ENCODE results near the gene RPS27. TPM values are rescaled to one million over a fixed set of nuclear protein-coding genes. Genes with fewer than 3 reads are reported as not detected.
"Not testable (repeated sequence)": the region's sequence is repeated elsewhere in the genome, so short reads cannot be mapped to it uniquely, and the experiment has no call there.

Gene RPS27
- total RNA-seq, 1 experiment from 2014 or later: 1,548 TPM

GRCh38 chr1:153995640-153996039 is 5.1 kb downstream of the RPS27 start:
- TF ChIP-seq CTCF (conservative IDR thresholded peaks at IDR 0.05; ENCODE audit: low read depth, low read length) (no peak), EZH2 (IDR thresholded peaks at IDR 0.05; ENCODE audit: borderline replicate concordance, low read depth, low read length, poor library complexity, severe bottlenecking) (no peak)
- Histone ChIP-seq H3K4me1 (ENCODE audit: insufficient read depth, low read length, poor library complexity, severe bottlenecking) (peaks cover 13% of the 10 kb centered on the region), H3K27me3 (replicated peaks; ENCODE audit: insufficient read depth, low read depth, low read length, poor library complexity) (no peaks in the 10 kb centered on the region), H3K9me3 (ENCODE audit: low read depth, low read length, poor library complexity, severe bottlenecking) (no peaks in the 10 kb centered on the region), H3K4me3 (ENCODE audit: low read depth, low read length, poor library complexity, severe bottlenecking) (no peak overlapping the region), H3K27ac (ENCODE audit: low read depth, low read length, poor library complexity, severe bottlenecking) (no peak overlapping the region), H3K36me3 (ENCODE audit: insufficient read depth, low read length, poor library complexity, severe bottlenecking) (peaks cover 42% of the 10 kb centered on the region)
- DNase-seq (ENCODE audit: low spot score): no peak
- POLR2A ChIA-PET (ENCODE audit: low non-redundant PET): interaction anchor here (0.6 to 0.7 kb wide), 2 partner anchors 218 to 231 kb away, joined by 3 to 4 read pairs; no protein-coding TSS in a partner anchor
- CTCF ChIA-PET: no interaction called here
- no TSS peak for BruUV-seq (replicated peaks)
- intact Hi-C loops (cut with micrococcal nuclease; ENCODE audit: unreplicated experiment): no loop called here

GRCh38 chr1:153996882-153997281 is 6.3 kb downstream of the RPS27 start:
- H3K4me1 ChIP-seq (ENCODE audit: insufficient read depth, low read length, poor library complexity, severe bottlenecking); BruUV-seq (replicated peaks); H3K9me3 ChIP-seq (ENCODE audit: low read depth, low read length, poor library complexity, severe bottlenecking); intact Hi-C loops (cut with micrococcal nuclease; ENCODE audit: unreplicated experiment); CTCF ChIA-PET; H3K27ac ChIP-seq (ENCODE audit: low read depth, low read length, poor library complexity, severe bottlenecking); H3K4me3 ChIP-seq (ENCODE audit: low read depth, low read length, poor library complexity, severe bottlenecking); DNase-seq (ENCODE audit: low spot score); H3K27me3 ChIP-seq (replicated peaks; ENCODE audit: insufficient read depth, low read depth, low read length, poor library complexity); POLR2A ChIA-PET (ENCODE audit: low non-redundant PET): not testable (repeated sequence)
- peaks cover 34% of the 10 kb centered on the region for H3K36me3 ChIP-seq (ENCODE audit: insufficient read depth, low read length, poor library complexity, severe bottlenecking)

GRCh38 chr1:154000420-154000819 is 9.9 kb downstream of the RPS27 start:
- CTCF ChIA-PET: no interaction called here
- H3K4me3 ChIP-seq (ENCODE audit: low read depth, low read length, poor library complexity, severe bottlenecking): no peak overlapping the region
- TF ChIP-seq CTCF (conservative IDR thresholded peaks at IDR 0.05; ENCODE audit: low read depth, low read length) (no peak), EZH2 (IDR thresholded peaks at IDR 0.05; ENCODE audit: borderline replicate concordance, low read depth, low read length, poor library complexity, severe bottlenecking) (no peak)
- H3K27ac ChIP-seq (ENCODE audit: low read depth, low read length, poor library complexity, severe bottlenecking): no peak overlapping the region
- BruUV-seq (replicated peaks): no TSS peak
- no peaks in the 10 kb centered on the region for H3K4me1 ChIP-seq (ENCODE audit: insufficient read depth, low read length, poor library complexity, severe bottlenecking)
- intact Hi-C loops (cut with micrococcal nuclease; ENCODE audit: unreplicated experiment): no loop called here
- POLR2A ChIA-PET (ENCODE audit: low non-redundant PET): no interaction called here
- no peaks in the 10 kb centered on the region for H3K36me3 ChIP-seq (ENCODE audit: insufficient read depth, low read length, poor library complexity, severe bottlenecking)
- DNase-seq (ENCODE audit: low spot score): no peak
- no peaks in the 10 kb centered on the region for H3K27me3 ChIP-seq (replicated peaks; ENCODE audit: insufficient read depth, low read depth, low read length, poor library complexity)
- H3K9me3 ChIP-seq (ENCODE audit: low read depth, low read length, poor library complexity, severe bottlenecking): no peaks in the 10 kb centered on the region

GRCh38 chr1:154006136-154006535 is 15.6 kb downstream of the RPS27 start:
- no peak overlapping the region for H3K27ac ChIP-seq (ENCODE audit: low read depth, low read length, poor library complexity, severe bottlenecking)
- H3K27me3 ChIP-seq (replicated peaks; ENCODE audit: insufficient read depth, low read depth, low read length, poor library complexity): no peaks in the 10 kb centered on the region
- ChIA-PET POLR2A (ENCODE audit: low non-redundant PET) (no interaction called here), CTCF (no interaction called here)
- no peak overlapping the region for H3K4me3 ChIP-seq (ENCODE audit: low read depth, low read length, poor library complexity, severe bottlenecking)
- H3K9me3 ChIP-seq (ENCODE audit: low read depth, low read length, poor library complexity, severe bottlenecking): no peaks in the 10 kb centered on the region
- BruUV-seq (replicated peaks): no TSS peak
- no peak for DNase-seq (ENCODE audit: low spot score)
- no peaks in the 10 kb centered on the region for H3K36me3 ChIP-seq (ENCODE audit: insufficient read depth, low read length, poor library complexity, severe bottlenecking)
- intact Hi-C loops (cut with micrococcal nuclease; ENCODE audit: unreplicated experiment): no loop called here
- TF ChIP-seq CTCF (conservative IDR thresholded peaks at IDR 0.05; ENCODE audit: low read depth, low read length): no peak
- no peak for TF ChIP-seq EZH2 (IDR thresholded peaks at IDR 0.05; ENCODE audit: borderline replicate concordance, low read depth, low read length, poor library complexity, severe bottlenecking)
- H3K4me1 ChIP-seq (ENCODE audit: insufficient read depth, low read length, poor library complexity, severe bottlenecking): no peaks in the 10 kb centered on the region

Data from A673 (cell line).